HG03457 (cell line): Measurements from ENCODE around the gene NRG4.
"Not testable (repeated sequence)": the region's sequence is repeated elsewhere in the genome, so short reads cannot be mapped to it uniquely, and the experiment has no call there.

Experiments
- ATAC-seq: cut with Tn5 transposase; IDR thresholded peaks from one replicate; pipeline ENCODE4 v1.9.1; 2021; ENCODE audit warnings: moderate number of reproducible peaks; ENCODE audit not compliant: unreplicated experiment

Gene NRG4

DNA sequence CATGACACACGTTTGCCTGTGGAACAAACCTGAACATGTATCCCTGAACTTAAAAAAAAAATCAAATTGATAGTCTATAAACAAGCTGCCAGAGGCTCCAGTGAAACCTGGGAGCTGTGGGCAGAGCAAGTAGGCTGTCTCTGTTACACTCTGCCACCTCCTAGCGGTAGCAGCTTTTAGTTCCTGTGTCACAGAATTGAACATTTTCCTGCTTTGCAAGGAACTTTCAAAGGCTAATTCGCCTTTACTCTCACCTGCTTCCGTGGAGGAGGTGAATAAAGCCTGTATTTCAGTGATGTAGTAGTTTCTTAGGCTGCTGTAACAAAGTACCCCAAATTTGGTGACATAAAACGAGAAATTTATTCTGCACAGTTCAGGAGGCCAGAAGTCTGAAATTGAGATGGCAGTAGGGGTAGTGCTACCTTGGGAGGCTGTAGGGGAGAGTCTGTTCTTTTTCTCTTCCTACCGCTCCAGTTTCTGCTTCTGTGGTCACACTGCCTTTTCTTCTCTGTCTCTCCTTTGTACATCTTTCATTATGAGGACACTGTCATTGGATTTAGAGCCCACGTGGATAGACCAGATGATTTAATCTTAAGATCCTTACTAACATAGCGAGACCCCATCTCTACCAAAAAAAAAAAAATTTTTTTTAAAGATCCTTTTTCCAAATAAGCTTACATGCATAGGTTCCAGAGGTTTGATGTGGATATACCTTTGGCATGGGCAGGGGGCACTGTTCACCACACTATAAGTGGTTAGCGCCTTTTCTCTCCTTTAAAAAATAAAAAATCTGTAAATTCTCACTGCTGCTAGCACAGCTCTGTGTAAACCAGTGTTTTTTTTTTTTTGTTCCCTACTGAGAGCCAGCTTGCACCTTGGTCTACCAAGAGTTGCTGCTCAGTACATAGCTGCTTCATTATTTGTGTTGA is 83.3 kb downstream of the NRG4 start:
- ATAC-seq = no peak

DNA sequence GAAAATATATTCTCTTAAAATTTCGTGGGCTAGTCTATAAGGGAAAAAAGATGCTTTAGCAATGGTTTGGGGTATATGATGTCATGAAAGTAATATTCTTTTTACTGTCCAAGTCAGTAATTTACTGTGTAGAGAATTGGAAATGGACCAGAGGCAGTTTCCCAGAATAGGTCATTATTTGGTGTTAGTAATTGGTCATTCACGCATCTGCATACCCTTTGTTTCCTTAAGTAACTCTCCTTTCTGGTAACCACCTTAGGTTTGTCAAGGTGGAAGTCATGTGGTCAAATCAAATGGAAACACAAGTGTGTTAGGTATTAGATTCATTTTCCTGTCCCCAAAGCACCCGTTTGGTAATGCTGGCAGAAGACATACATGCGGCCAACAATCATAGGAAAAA is 84.6 kb downstream of the NRG4 start:
- ATAC-seq = no peak

DNA sequence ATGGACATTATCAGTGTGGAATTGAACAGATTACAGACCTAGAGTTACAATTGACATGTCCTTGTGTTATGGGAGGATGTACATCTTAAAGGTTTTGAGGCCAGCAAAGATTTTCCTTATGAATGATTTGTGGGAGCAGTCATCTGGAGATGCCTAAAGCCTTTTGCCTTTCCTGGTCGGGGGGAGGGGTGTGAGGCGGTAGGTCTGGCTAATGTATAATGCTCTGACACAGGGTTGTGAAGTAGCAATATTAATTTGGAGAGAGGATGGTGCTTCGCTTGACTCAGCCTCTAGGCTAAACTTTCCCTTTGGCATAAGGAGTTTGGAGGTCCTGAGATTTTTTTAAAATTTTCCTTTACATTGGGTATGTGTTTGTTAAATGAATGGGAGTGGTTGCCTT is 85.3 kb downstream of the NRG4 start:
- ATAC-seq = no peak

DNA sequence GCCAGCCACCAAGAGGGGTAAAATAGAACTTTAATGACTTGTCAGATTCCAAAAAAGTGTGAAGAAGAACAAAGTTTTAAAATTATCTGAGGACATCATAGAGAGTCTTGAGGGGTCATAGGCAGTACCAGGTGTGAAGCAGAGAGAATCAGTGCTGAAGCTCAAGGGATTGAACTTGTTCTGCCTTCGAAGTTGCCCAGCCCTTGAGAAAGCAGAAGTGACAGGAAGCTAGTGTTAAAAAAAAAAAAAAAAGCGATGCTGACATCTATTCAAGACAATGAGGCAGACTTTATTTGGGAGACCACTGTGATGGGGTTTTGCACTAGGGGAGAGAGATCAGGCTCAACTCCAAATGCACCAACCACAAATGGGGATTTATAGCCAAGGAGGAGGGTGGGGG is 86.8 kb downstream of the NRG4 start:
- no peak for ATAC-seq

DNA sequence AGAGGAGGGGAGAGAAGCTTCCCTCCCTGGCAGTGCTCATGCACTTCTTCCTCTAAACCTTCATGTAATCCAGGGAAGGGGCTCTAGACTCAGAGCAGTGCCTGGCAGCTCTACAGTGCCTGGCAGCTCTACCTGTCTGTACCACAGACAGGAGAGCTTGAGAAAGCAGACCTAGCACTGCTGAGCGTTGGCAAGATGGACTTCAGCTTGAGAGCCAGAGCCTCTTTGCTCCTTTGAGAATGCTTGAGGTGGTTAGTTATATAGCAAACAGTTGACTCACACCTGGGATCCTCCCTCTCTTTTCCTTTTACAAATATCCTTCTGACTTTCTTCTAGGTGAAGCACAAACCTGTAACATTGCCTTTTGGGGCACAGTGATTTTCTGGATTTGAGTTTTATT is 87.6 kb downstream of the NRG4 start:
- no peak for ATAC-seq

DNA sequence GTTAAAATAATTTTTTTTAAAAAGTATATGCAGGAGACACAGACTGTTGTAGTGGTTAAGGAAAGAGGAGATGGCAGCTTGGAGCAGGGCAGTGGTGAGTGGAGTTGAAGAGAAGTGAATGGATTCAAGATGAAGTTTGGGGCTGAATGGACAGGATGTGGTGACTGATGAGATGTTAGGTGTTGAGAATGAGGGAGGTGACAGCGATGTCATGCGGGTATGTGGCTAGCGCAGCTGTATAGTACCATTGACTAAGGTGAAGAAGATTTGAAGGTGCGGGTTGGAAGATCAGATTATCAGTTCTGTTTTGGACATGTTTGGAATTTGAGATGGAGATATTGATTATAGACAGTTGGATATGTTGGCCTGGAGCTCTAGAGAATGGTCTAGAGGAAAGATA is 88.5 kb downstream of the NRG4 start:
- ATAC-seq = no peak

DNA sequence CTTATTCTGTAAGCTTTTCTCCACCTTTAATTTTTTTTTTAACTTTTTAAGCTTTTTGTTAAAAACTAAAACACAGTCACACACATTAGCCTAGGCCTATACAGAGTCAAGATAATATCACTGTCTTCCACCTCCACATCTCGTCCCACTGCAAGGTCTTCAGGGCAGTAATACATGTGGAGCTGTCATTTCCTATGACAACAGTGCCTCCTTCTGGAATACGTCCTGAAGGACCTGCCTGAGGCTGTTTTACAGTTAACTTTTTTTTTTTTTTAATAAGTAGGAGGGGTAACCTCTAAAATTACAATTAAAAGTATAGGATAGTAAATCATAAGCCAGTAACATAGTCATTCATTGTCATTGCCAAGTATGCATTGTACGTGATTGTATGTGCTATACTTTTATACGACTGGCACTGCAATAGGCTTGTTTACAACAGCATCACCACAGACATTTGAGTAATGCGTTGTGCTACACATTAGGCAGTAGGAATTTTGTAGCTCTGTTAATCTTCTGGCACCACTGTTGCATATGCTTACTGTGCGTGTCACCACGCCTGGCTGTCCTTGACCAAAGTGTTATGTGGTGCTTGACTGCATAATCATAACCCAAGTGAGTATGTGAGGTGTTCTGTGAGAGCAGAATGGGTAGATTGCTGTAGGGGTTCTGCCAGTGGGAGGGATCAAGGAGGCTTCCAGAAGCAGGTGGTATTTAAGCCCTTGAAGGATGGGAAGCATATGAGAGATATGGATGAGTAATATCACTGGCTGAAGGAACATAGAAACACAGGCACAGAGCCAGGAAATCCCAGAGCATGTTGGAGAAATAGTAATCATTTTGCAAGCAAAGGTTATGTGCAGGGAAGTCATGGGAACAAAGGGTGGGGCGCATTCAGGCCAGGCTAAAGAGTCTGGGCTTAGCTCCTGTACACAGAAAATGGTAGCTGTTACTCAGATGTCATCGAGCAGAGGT is 90.2 kb downstream of the NRG4 start:
- no peak for ATAC-seq

DNA sequence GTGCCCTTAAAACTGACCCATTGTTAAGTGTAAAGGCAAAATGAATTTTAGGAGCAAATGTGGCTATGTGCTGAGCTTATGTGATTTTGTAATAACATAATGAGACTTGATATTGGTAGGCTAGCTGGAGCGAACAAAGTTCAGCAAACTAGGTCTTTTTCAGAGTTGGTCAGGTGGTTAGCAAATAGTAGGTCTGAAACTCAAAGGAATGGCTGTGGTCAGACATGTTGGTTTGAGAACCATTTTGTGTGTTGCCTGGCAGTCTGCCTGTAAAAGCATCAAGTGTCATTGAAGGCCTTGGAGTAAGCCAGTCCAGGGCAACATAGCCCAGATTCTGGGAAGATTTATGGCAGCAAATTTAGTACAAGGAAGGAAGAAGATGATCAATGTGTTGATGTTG is 92.1 kb downstream of the NRG4 start:
- ATAC-seq = no peak

DNA sequence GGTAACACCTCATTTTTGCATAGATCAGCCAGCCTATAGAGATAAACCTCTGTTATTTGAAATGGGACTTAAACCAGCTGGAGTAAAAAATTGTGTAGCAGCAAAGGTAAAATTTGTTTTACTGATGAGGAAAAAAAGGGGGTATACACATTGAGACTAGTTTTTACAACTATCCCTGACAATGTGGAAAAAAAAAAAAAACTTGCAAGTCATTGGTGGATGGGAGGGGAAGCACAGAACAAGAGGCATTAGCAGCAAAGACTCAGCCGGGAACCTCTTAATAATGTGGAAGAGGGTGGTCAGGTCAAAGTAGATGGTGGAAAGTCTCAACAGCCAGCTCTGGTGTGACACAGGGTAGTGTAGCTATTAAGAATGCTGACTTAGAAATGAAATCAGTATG is 94.1 kb downstream of the NRG4 start:
- no peak for ATAC-seq

DNA sequence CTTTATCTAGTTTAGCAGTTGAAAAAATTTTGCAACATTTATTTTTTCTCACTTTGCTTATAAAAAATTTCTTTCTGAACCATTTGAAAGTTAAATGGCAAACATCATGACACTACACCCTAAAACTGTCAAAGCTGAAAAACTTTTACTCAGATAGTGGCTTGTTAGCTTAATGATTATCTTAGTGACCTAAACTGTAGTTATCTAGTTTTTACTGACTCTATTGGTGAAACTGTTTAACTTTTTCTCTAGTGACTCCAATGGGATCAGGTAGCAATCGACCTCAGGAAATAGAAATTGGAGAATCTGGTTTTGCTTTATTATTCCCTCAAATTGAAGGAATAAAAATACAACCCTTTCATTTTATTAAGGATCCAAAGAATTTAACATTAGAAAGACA is 95.2 kb downstream of the NRG4 start:
- no peak for ATAC-seq

DNA sequence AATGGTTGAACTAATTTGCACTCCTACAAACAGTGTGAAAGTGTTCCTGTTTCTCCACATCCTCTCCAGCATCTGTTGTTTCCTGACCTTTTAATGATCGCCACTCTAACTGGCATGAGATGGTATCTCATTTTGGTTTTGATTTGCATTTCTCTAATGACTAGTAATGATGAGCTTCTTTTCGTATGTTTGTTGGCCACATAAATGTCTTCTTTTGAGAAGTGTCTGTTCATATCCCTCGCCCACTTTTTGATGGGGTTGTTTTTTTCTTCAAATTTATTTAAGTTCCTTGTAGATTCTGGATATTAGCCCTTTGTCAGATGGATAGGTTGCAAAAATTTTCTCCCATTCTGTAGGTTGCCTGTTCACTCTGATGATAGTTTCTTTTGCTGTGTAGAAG is 101.9 kb downstream of the NRG4 start:
- not testable (repeated sequence) for ATAC-seq

DNA sequence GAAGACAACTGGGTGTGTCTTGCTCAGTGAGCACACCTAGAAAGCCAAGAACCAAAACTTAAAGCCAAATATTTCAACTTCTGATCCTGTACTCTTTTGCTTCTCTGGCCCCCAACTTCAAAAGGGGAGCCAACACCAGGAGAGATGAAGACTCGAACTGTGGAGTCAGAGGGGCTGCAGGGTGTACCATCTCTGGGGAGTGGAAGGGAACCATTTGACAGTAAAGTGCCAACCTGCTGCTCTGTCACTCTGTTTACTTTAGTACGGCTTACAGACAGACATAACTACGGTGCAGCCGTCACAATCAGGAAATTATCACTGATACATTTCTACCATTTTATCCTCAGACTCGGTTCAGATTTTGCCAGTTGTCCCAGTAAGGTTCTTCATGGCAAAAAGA is 107.0 kb downstream of the NRG4 start:
- no peak for ATAC-seq

DNA sequence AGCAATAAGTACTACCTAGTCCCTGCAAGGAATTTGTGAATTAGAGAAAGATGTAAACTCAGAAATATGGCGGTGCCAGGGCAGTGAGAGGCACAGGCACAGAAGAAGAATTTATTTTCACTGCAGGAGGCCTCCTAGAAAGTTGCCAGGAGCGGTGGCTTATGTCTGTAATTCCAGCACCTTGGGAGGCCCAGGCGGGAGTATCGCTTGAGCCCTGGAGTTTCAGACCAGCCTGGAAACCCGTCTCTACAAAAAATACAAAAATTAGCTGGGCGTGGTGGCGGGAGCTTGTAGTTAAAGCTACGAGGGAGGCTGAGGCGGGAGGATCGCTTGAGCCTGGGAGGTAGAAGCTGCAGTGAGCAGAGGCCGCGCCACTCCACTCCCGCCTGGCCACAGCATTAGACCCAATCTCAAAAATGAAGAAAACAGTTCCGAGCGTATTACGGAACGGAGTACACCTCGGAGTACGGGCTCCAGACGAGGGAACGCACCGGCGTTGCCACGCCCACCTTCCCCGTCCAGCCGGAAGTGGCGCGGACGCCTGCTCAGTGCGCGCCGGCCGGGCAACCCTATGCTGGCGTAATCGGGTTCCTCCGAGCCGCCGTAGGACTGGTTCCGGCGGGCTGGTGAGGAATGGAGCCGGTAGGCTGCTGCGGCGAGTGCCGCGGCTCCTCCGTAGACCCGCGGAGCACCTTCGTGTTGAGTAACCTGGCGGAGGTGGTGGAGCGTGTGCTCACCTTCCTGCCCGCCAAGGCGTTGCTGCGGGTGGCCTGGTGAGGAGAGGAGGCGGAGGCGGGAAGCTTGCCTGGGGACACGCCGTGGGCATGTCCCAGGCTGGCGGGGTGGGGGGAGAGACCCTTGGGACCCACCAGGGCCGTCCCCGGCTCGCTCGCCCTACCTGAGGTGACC is 108.6 kb downstream of the NRG4 start, which contains the start of gene FBXO22:
Gene FBXO22 (plus strand): TSS at position 548 of the 909 bp plus-strand sequence. CDS start 86 bp downstream, at position 634.
- ATAC-seq = peak; percentile 78

DNA sequence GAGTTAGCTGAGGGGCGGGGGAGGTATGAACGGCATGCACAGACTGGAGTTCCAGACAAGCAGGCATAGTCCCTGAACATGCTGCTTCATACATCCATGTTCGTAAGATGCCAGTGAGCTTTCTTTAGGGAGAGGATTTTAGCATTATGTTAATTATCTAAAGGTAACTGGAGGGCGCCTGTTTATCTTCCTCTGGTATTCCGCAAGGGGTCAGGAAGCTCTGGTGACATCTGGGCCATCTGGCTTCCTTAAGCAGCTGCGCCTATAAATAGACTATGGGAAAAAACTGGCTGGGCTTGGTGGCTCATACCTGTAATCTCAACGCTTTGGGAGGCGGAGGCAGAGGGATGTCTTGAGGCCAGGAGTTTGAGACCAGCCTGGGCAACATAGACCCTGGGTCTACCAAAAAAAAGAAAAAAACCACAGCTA is 110.1 kb downstream of the NRG4 start:
- ATAC-seq = no peak

DNA sequence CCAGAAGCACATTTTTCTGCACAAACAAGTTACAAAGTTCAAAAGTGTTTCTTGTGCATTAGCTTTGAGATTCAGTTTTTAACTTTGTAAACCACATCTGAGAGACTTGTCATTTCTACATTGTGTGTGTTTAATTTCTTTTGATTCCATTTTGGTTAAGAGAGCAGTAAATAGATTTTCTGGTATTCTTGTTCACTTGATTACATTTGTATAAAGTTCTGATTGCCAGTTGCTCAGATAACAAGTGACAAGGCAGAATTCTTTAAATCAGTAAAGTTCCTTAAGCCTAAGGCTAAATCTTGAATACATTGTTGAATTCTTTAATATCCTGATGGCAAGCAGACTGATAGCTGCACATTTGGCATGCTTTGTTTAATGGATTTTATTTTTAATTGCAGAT is 111.6 kb downstream of the NRG4 start:
- no peak for ATAC-seq

DNA sequence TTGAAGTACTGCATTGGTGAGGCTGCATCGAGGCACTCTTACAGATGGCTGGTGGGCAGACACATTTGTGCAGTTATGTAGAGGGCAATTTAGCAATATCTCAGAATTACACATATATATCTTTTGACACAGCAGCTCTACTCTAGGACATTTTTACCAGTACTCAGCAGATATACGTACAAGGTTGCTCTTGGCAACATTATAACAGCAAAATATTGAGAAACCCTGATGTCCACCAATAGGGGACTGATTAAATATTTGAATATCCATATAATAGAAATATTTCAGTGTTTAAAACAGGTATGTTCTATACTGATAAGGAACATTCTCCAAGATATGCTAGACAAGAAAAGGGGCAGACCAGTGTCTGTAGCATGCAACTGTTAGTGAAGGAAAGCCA is 116.5 kb downstream of the NRG4 start:
- no peak for ATAC-seq

DNA sequence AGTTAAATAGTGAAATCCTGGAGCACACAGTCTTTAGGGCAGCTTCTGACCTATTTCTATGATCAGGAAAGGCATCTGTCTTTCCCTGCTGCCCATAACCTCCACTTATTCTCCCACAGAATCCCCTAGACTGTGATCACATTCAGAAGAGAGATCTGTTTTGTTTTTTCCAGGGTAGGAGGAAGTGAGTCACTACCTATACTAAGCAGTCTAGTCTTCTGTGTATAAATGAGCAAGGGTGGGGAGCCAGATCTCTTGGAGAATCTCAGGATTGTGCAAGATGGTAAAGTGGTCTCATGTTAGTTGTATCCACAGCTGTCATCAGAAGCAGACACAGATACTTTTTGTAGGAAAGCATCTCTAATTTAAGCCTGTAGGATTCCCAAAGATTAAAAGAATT is 120.3 kb downstream of the NRG4 start:
- no peak for ATAC-seq
